ENCODE results near the gene ZNF599.

Gene ZNF599

DNA sequence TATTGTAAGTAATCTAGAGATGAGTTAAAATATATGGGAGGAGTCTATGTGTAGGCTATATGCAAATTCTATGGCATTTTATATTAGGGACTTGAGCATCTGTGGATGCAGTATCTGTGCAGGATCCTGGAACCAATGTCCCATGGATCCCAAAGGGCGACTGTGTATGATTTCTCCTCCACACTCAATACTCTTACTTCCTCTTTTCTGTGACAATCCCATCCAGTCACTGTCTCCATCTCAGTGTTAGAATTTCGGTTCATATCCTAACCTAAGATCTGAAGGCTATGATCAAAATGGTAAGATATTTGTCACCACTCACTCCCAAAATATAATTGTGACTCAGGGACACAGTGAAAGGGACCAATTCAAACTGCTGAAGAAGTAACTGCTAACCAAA lies 15.1 kb upstream of the ZNF599 start:
- TF ChIP-seq, protein P1, sequence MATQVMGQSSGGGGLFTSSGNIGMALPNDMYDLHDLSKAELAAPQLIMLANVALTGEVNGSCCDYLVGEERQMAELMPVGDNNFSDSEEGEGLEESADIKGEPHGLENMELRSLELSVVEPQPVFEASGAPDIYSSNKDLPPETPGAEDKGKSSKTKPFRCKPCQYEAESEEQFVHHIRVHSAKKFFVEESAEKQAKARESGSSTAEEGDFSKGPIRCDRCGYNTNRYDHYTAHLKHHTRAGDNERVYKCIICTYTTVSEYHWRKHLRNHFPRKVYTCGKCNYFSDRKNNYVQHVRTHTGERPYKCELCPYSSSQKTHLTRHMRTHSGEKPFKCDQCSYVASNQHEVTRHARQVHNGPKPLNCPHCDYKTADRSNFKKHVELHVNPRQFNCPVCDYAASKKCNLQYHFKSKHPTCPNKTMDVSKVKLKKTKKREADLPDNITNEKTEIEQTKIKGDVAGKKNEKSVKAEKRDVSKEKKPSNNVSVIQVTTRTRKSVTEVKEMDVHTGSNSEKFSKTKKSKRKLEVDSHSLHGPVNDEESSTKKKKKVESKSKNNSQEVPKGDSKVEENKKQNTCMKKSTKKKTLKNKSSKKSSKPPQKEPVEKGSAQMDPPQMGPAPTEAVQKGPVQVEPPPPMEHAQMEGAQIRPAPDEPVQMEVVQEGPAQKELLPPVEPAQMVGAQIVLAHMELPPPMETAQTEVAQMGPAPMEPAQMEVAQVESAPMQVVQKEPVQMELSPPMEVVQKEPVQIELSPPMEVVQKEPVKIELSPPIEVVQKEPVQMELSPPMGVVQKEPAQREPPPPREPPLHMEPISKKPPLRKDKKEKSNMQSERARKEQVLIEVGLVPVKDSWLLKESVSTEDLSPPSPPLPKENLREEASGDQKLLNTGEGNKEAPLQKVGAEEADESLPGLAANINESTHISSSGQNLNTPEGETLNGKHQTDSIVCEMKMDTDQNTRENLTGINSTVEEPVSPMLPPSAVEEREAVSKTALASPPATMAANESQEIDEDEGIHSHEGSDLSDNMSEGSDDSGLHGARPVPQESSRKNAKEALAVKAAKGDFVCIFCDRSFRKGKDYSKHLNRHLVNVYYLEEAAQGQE (IDR thresholded peaks at IDR 0.05; ENCODE audit: insufficient read depth in 1 of 2, low read depth in 2 of 2, low read length in 2 of 2) = no peak
- TF ChIP-seq POLR2AphosphoS5 (IDR thresholded peaks at IDR 0.05; ENCODE audit: low read depth, low read length) (no peak), SIN3A (IDR thresholded peaks at IDR 0.05; ENCODE audit: borderline replicate concordance, insufficient read depth, low read length) (no peak), TAF1 (IDR thresholded peaks at IDR 0.05; ENCODE audit: borderline replicate concordance, insufficient read depth, low read length) (no peak), FOXP2 (optimal IDR thresholded peaks at IDR 0.05; ENCODE audit: borderline replicate concordance, extremely low read depth, extremely low read length, insufficient read depth) (no peak)

DNA sequence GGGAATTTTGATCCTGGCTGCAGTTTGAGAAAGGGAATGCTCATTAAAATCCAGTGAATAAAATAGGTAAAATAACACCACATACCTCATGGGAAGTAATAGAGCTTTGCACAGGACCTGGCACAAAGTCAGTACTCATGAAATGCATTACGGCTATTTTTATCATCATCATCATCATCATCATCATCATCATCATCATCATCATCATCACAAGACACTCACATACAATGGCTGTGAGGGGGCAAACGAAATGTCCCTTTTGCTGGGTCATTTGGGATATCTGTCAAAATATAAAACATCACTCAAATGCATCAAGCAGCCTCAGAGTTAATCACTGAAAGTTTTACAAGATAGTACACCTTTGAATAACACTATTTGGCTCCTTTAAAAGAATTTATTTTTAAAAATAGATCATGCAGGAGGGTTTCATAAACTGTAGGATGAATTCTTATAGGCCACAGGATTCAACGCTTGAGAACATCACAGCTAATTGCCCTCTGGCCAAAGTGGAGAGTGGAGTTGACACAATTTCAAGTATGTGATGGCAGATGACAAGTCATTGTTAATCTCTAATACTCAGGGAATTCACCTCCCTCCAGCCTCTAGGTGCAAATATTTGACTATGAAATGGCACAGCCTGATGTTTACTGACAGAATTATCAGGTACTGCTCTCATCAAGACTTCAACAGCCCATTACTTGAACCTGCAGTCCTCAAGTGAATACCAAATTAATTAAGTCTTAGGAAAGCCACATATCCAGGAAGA lies 14.2 kb upstream of the ZNF599 start:
- TF ChIP-seq FOXP2 (optimal IDR thresholded peaks at IDR 0.05; ENCODE audit: borderline replicate concordance, extremely low read depth, extremely low read length, insufficient read depth) = no peak
- TF ChIP-seq TAF1 (IDR thresholded peaks at IDR 0.05; ENCODE audit: borderline replicate concordance, insufficient read depth, low read length) = no peak
- no peak for TF ChIP-seq POLR2AphosphoS5 (IDR thresholded peaks at IDR 0.05; ENCODE audit: low read depth, low read length)

DNA sequence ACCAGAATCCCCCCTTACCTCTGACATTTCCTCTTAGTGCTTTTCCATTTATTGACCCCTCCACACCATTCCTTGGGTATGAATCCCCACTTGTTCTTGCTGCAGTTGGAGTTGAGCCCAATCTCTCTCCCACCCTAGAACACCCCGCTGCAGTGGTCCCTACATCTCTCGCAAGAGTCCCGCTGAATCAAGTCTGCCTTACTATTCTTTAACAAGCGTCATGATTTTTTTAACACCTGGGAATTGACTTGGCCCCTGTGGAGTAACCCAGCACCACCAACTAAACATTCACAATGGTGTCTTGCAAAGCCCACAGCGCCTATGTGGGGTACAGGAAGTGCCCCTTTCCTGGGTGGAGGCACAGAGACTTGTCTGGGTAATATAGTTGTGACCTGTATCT lies 13.2 kb upstream of the ZNF599 start:
- TF ChIP-seq TAF1 (IDR thresholded peaks at IDR 0.05; ENCODE audit: borderline replicate concordance, insufficient read depth, low read length) (no peak), SIN3A (IDR thresholded peaks at IDR 0.05; ENCODE audit: borderline replicate concordance, insufficient read depth, low read length) (no peak), FOXP2 (optimal IDR thresholded peaks at IDR 0.05; ENCODE audit: borderline replicate concordance, extremely low read depth, extremely low read length, insufficient read depth) (no peak), POLR2AphosphoS5 (IDR thresholded peaks at IDR 0.05; ENCODE audit: low read depth, low read length) (no peak)
- TF ChIP-seq, protein P1 (IDR thresholded peaks at IDR 0.05; ENCODE audit: insufficient read depth in 1 of 2, low read depth in 2 of 2, low read length in 2 of 2) = no peak

DNA sequence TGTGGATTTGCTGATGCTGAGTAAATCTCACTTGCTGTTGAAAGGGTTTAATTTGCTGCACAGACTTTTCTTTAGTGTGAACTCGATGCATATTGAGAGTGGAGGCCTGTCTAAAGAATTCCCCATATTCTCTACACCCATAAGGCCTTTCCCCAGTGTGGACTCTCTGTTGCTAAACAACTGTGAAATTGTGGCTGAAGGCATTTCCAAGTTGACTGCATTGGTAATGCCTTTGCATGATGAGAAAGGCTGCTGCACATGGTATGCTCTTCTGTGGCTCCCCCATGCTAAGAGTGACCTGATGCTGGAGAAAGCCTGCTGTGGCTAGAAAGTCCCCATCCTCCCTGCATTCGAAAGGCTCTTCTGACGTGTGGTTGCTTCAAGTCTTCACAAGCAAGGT lies 6.6 kb upstream of the ZNF599 start:
- TF ChIP-seq FOXP2 (optimal IDR thresholded peaks at IDR 0.05; ENCODE audit: borderline replicate concordance, extremely low read depth, extremely low read length, insufficient read depth) (no peak), POLR2AphosphoS5 (IDR thresholded peaks at IDR 0.05; ENCODE audit: low read depth, low read length) (no peak), TAF1 (IDR thresholded peaks at IDR 0.05; ENCODE audit: borderline replicate concordance, insufficient read depth, low read length) (no peak), SIN3A (IDR thresholded peaks at IDR 0.05; ENCODE audit: borderline replicate concordance, insufficient read depth, low read length) (no peak)
- TF ChIP-seq, protein P1 (IDR thresholded peaks at IDR 0.05; ENCODE audit: insufficient read depth in 1 of 2, low read depth in 2 of 2, low read length in 2 of 2) = no peak

DNA sequence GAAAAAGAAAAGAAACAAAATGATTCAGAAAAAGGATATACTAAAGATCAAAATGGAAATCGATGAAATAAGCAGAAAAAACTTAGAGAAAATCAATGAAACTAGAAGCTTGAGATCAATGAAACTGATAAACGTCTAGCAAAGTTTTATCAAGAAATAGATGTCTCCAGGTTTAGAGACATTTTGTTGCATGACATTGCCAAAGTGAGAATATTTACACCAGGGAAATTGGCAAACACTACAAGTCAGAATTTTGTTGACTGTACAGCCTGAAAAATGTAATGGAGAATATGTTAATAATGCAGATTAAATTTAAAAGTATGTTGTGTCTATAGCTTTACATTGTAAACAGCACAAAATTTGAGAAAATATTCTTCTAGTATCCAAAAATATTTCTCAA lies 5.3 kb upstream of the ZNF599 start:
- TF ChIP-seq TAF1 (IDR thresholded peaks at IDR 0.05; ENCODE audit: borderline replicate concordance, insufficient read depth, low read length) = no peak
- TF ChIP-seq FOXP2 (optimal IDR thresholded peaks at IDR 0.05; ENCODE audit: borderline replicate concordance, extremely low read depth, extremely low read length, insufficient read depth) = no peak
- TF ChIP-seq SIN3A (IDR thresholded peaks at IDR 0.05; ENCODE audit: borderline replicate concordance, insufficient read depth, low read length) = no peak
- TF ChIP-seq POLR2AphosphoS5 (IDR thresholded peaks at IDR 0.05; ENCODE audit: low read depth, low read length) = no peak
- TF ChIP-seq, protein P1 (IDR thresholded peaks at IDR 0.05; ENCODE audit: insufficient read depth in 1 of 2, low read depth in 2 of 2, low read length in 2 of 2) = no peak
